OCI-LY1 (cell line): ENCODE results near the gene NELFCD.

Experiments used
- H2AFZ ChIP-seq: fragments of 200-600 bp; sonication (generic), shearing (Covaris generic); 2 replicates; pipeline ENCODE4 v1.6.0; 2014; ENCODE audit warnings: antibody characterized with exemption, mild to moderate bottlenecking, low read length
- H3F3A ChIP-seq: fragments of 200-600 bp; sonication (generic), shearing (Covaris generic); 2 replicates; pipeline ENCODE4 v1.6.0; 2014; ENCODE audit warnings: mild to moderate bottlenecking, antibody characterized with exemption, low read length, moderate library complexity; ENCODE audit not compliant: insufficient read depth
- H3K27ac ChIP-seq: fragments of 200-600 bp; sonication (generic); 2 replicates; pipeline ENCODE4 v1.5.1; 2014; ENCODE audit warnings: low read length, mixed run types, mild to moderate bottlenecking, low read depth; ENCODE audit not compliant: poor library complexity, severe bottlenecking
- H3K27me3 ChIP-seq: fragments of 200-600 bp; sonication (generic); 2 replicates; pipeline ENCODE4 v1.6.0; 2014; ENCODE audit warnings: antibody characterized with exemption, mild to moderate bottlenecking, low read length, moderate library complexity; ENCODE audit not compliant: insufficient read depth
- H3K36me3 ChIP-seq: fragments of 200-600 bp; sonication (generic); 2 replicates; pipeline ENCODE4 v1.6.1; 2014; ENCODE audit warnings: mild to moderate bottlenecking, antibody characterized with exemption, low read length, moderate library complexity, mixed read lengths; ENCODE audit not compliant: insufficient read depth
- H3K4me1 ChIP-seq: fragments of 200-600 bp; sonication (generic); 2 replicates; pipeline ENCODE4 v1.5.1; 2014; ENCODE audit warnings: mild to moderate bottlenecking, low read length, moderate library complexity; ENCODE audit not compliant: insufficient read depth, severe bottlenecking
- H3K4me2 ChIP-seq: fragments of 200-600 bp; sonication (generic), shearing (Covaris generic); 2 replicates; pipeline ENCODE4 v1.6.1; 2014; ENCODE audit warnings: low read length
- H3K4me3 ChIP-seq: fragments of 200-600 bp; sonication (generic); 2 replicates; pipeline ENCODE4 v1.5.1; 2014; ENCODE audit warnings: low read length, low read depth, mild to moderate bottlenecking, mixed read lengths; ENCODE audit not compliant: poor library complexity, severe bottlenecking
- H3K79me2 ChIP-seq: fragments of 200-600 bp; shearing (Covaris generic); 2 replicates; pipeline ENCODE4 v1.6.1; 2016; ENCODE audit warnings: mixed run types, low read length, mixed read lengths; ENCODE audit not compliant: insufficient read depth
- H3K9ac ChIP-seq: fragments of 200-600 bp; sonication (generic), shearing (Covaris generic); 2 replicates; pipeline ENCODE4 v1.6.1; 2014; ENCODE audit warnings: mild to moderate bottlenecking, low read length, mixed read lengths
- H3K9me2 ChIP-seq: fragments of 200-600 bp; sonication (generic), shearing (Covaris generic); 2 replicates; pipeline ENCODE4 v1.6.1; 2014; ENCODE audit warnings: low read depth, mild to moderate bottlenecking, low read length, mixed read lengths
- H3K9me3 ChIP-seq: fragments of 200-600 bp; shearing (Covaris generic); 2 replicates; pipeline ENCODE4 v1.6.1; 2014; ENCODE audit warnings: low read length, mixed read lengths
- H4K20me1 ChIP-seq: fragments of 200-600 bp; sonication (generic), shearing (Covaris generic); 2 replicates; pipeline ENCODE4 v1.6.0; 2016; ENCODE audit warnings: mild to moderate bottlenecking, low read length; ENCODE audit not compliant: insufficient read depth
- CTCF ChIP-seq: fragments of 200-600 bp; sonication (generic), shearing (Covaris generic); IDR thresholded peaks from 2 replicates; pipeline ENCODE4 v1.5.1; 2017; ENCODE audit warnings: mild to moderate bottlenecking, antibody characterized with exemption, low read length, moderate library complexity, mixed read lengths
- EZH2 ChIP-seq: fragments of 200-600 bp; sonication (generic), shearing (Covaris generic); IDR thresholded peaks from 2 replicates; pipeline ENCODE4 v1.8.0; 2017; ENCODE audit warnings: borderline replicate concordance, mixed run types, mild to moderate bottlenecking, antibody characterized with exemption, low read length, moderate library complexity, mixed read lengths

The NELFCD gene

GRCh38 chr20:59025086-59025485, 44.0 kb downstream of the NELFCD start:
- Histone ChIP-seq H3K9ac (no peak overlapping the region), H3K4me2 (no peak overlapping the region), H3K27ac (no peak overlapping the region), H3K36me3 (peaks cover 79% of the 10 kb centered on the region), H3K4me1 (peaks cover 19% of the 10 kb centered on the region), H3K79me2 (peaks cover 28% of the 10 kb centered on the region), H3K9me3 (no peaks in the 10 kb centered on the region), H4K20me1 (no peaks in the 10 kb centered on the region), H3K27me3 (no peaks in the 10 kb centered on the region), H3F3A (0 out of 2 replicates have a peak, but pooled peaks cover 4% of the 10 kb centered on the region), H3K4me3 (no peak overlapping the region), H3K9me2 (no peaks in the 10 kb centered on the region), H2AFZ (no peak overlapping the region)
- TF ChIP-seq CTCF: no peak
- no peak for TF ChIP-seq EZH2

- H3F3A ChIP-seq: 0 out of 2 replicates have a peak, but pooled peaks cover 4% of the 10 kb centered on the region
- H3K9ac ChIP-seq: no peak overlapping the region
- H3K79me2 ChIP-seq: peaks cover 33% of the 10 kb centered on the region
- no peak overlapping the region for H2AFZ ChIP-seq
- H3K9me2 ChIP-seq: no peaks in the 10 kb centered on the region
- no peak overlapping the region for H3K4me2 ChIP-seq
- H3K27ac ChIP-seq: no peak overlapping the region
- no peaks in the 10 kb centered on the region for H3K27me3 ChIP-seq
- H4K20me1 ChIP-seq: no peaks in the 10 kb centered on the region
- TF ChIP-seq EZH2: no peak
- TF ChIP-seq CTCF: no peak
- peaks cover 23% of the 10 kb centered on the region for H3K4me1 ChIP-seq
- no peaks in the 10 kb centered on the region for H3K9me3 ChIP-seq
- no peak overlapping the region for H3K4me3 ChIP-seq
- peaks cover 84% of the 10 kb centered on the region for H3K36me3 ChIP-seq
Observed at GRCh38 chr20:59025511-59025910, 44.5 kb downstream of the NELFCD start.

- H3K4me2 ChIP-seq: no peak overlapping the region
- H4K20me1 ChIP-seq: 0 out of 2 replicates have a peak, but pooled peaks cover 3% of the 10 kb centered on the region
- H3K27ac ChIP-seq: no peak overlapping the region
- peaks cover 98% of the 10 kb centered on the region for H3K36me3 ChIP-seq
- no peaks in the 10 kb centered on the region for H3K27me3 ChIP-seq
- no peaks in the 10 kb centered on the region for H3K9me2 ChIP-seq
- H3K9me3 ChIP-seq: no peaks in the 10 kb centered on the region
- no peak overlapping the region for H2AFZ ChIP-seq
- no peak for TF ChIP-seq CTCF
- no peak for TF ChIP-seq EZH2
- H3K79me2 ChIP-seq: peaks cover 48% of the 10 kb centered on the region
- peaks cover 33% of the 10 kb centered on the region for H3K4me1 ChIP-seq
- no peak overlapping the region for H3K9ac ChIP-seq
- 0 out of 2 replicates have a peak, but pooled peaks cover 4% of the 10 kb centered on the region for H3F3A ChIP-seq
- H3K4me3 ChIP-seq: no peak overlapping the region
Observed at GRCh38 chr20:59026904-59027740, 46.1 kb downstream of the NELFCD start.
